ENCODE results near the gene JHY. TPM values are rescaled to one million over a fixed set of nuclear protein-coding genes. Genes with fewer than 3 reads are reported as not detected.

JHY gene
- total and polyA plus RNA-seq, 4 donors = 0.13 to 0.25 (median 0.14) TPM

- TF ChIP-seq CTCF (IDR thresholded peaks at IDR 0.05; ENCODE audit: low read depth, low read length, missing input control) (no peak), ZBTB33 (IDR thresholded peaks at IDR 0.05) (no peak)
Measured at GRCh38 chr11:122852796-122853160, 29.8 kb upstream of the JHY start (continued).

- no peak overlapping the region for H3K4me3 ChIP-seq (ENCODE audit: low read depth in 1 of 3, low read length in 3 of 3)
- no peak overlapping the region for H3K9ac ChIP-seq (ENCODE audit: low read depth in 1 of 2, low read length in 2 of 2)
- H3K27ac ChIP-seq (ENCODE audit: low read depth in 1 of 2, low read length in 2 of 2) = no peak overlapping the region
- no peaks in the 10 kb centered on the region for H3K36me3 ChIP-seq (ENCODE audit: control insufficient read depth in 4 of 4, insufficient read depth in 3 of 4, low read depth in 1 of 4, low read length in 3 of 4)
- no peaks in the 10 kb centered on the region for H3K4me1 ChIP-seq (ENCODE audit: control insufficient read depth in 4 of 4, insufficient read depth in 4 of 4, low read length in 3 of 4)
- DNase-seq (ENCODE audit: low spot score) = no peak
- WGBS = 88% methylated on average over 11 of the region's 11 CpGs
- TF ChIP-seq RAD21 (IDR thresholded peaks at IDR 0.05) (no peak), NR2F2 (IDR thresholded peaks at IDR 0.05) (no peak), SP1 (IDR thresholded peaks at IDR 0.05) (no peak), HNF4A (conservative IDR thresholded peaks at IDR 0.05) (no peak)
- peaks cover 0 to under 1% (median 0%) of the 10 kb centered on the region in 4 donors for H3K27me3 ChIP-seq (ENCODE audit: control insufficient read depth in 4 of 4, insufficient read depth in 4 of 4, low read length in 3 of 4)
- no peaks in the 10 kb centered on the region for H3K9me3 ChIP-seq (ENCODE audit: control insufficient read depth in 4 of 4, low read length in 3 of 4)
Measured at GRCh38 chr11:122853261-122853660, 29.3 kb upstream of the JHY start.

- Histone ChIP-seq H3K27ac (ENCODE audit: low read depth in 1 of 2, low read length in 2 of 2) (no peak overlapping the region), H3K9me3 (ENCODE audit: control insufficient read depth in 4 of 4, low read length in 3 of 4) (no peaks in the 10 kb centered on the region), H3K4me1 (ENCODE audit: control insufficient read depth in 4 of 4, insufficient read depth in 4 of 4, low read length in 3 of 4) (no peaks in the 10 kb centered on the region), H3K27me3 (ENCODE audit: control insufficient read depth in 4 of 4, insufficient read depth in 4 of 4, low read length in 3 of 4) (no peaks in the 10 kb centered on the region), H3K4me3 (ENCODE audit: low read depth in 1 of 3, low read length in 3 of 3) (no peak overlapping the region), H3K36me3 (ENCODE audit: control insufficient read depth in 4 of 4, insufficient read depth in 3 of 4, low read depth in 1 of 4, low read length in 3 of 4) (no peaks in the 10 kb centered on the region), H3K9ac (ENCODE audit: low read depth in 1 of 2, low read length in 2 of 2) (no peak overlapping the region)
- no peak for TF ChIP-seq GABPA (IDR thresholded peaks at IDR 0.05 in 1 of 2, conservative IDR thresholded peaks at IDR 0.05 in 1 of 2)
- no peak for TF ChIP-seq REST (IDR thresholded peaks at IDR 0.05)
- peak; percentile 82 to 83 for TF ChIP-seq RAD21 (IDR thresholded peaks at IDR 0.05)
- TF ChIP-seq ZBTB33 (IDR thresholded peaks at IDR 0.05) = no peak
- no peak for TF ChIP-seq HNF4A (conservative IDR thresholded peaks at IDR 0.05)
- TF ChIP-seq MAX (IDR thresholded peaks at IDR 0.05) = no peak
- TF ChIP-seq RXRA (IDR thresholded peaks at IDR 0.05) = no peak
- peak; percentile 69 for TF ChIP-seq CTCF (IDR thresholded peaks at IDR 0.05; ENCODE audit: low read depth, low read length, missing input control)
- WGBS = 33% methylated on average over 3 of the region's 3 CpGs
- no peak for DNase-seq (ENCODE audit: low spot score)
Measured at GRCh38 chr11:122853971-122854446, 28.6 kb upstream of the JHY start.
